H1 (cell line): ENCODE measurements around the gene PLEKHG5. TPM values are rescaled to one million over a fixed set of nuclear protein-coding genes. Genes with fewer than 3 reads are reported as not detected.

Source experiments
- CTCF ChIA-PET: fragments of 300-600 bp; sonication (Branson Sonifier 250); formaldehyde crosslinking; loops from one replicate; lab custom pipeline; 2021; ENCODE audit not compliant: partially characterized antibody; lab: Charles Lee
- POLR2A ChIA-PET: fragments of 300-600 bp; sonication (Branson Sonifier 250); formaldehyde crosslinking; loops from one replicate; lab custom pipeline; 2021; ENCODE audit warnings: inconsistent platforms; ENCODE audit not compliant: partially characterized antibody; lab: Charles Lee
- DNase-seq, 2 experiments: peaks; one replicate each; pipeline versions ENCODE4 v3.0.0 to v3.0.0-alpha.2; 2010 to 2022; ENCODE audit warnings: low spot score in 2 of 2, low read depth in 1 of 2, mixed read lengths in 1 of 2
- FAIRE-seq: peaks from 2 replicates; lab custom pipeline; 2011; peaks lifted over from hg19 to GRCh38; lab: Jason Lieb, UNC
- H2AFZ ChIP-seq: 2 replicates; pipeline ENCODE4 v1.8.1; 2012; ENCODE audit warnings: low read length, inconsistent platforms
- H2AK5ac ChIP-seq: 2 replicates; pipeline ENCODE4 v1.6.1; 2013; ENCODE audit warnings: low read depth, low read length
- H2BK120ac ChIP-seq: replicated peaks from 2 replicates; pipeline ENCODE3; 2013; ENCODE audit warnings: low read depth, low read length, inconsistent platforms
- H2BK12ac ChIP-seq: 2 replicates; pipeline ENCODE4 v1.6.1; 2013; ENCODE audit warnings: low read depth, low read length
- H2BK15ac ChIP-seq: 2 replicates; pipeline ENCODE4 v1.6.1; 2013; ENCODE audit warnings: low read length
- H2BK20ac ChIP-seq: 2 replicates; pipeline ENCODE4 v1.6.1; 2013; ENCODE audit warnings: low read length
- H2BK5ac ChIP-seq: 2 replicates; pipeline ENCODE4 v1.6.1; 2013; ENCODE audit warnings: low read depth, low read length
- H3K14ac ChIP-seq: 2 replicates; pipeline ENCODE4 v1.6.1; 2013; ENCODE audit warnings: inconsistent platforms; ENCODE audit not compliant: insufficient read length
- H3K18ac ChIP-seq: 2 replicates; pipeline ENCODE4 v1.6.1; 2013; ENCODE audit warnings: low read length; ENCODE audit errors: extremely low read depth
- H3K23ac ChIP-seq: 2 replicates; pipeline ENCODE4 v1.6.1; 2013; ENCODE audit warnings: inconsistent platforms; ENCODE audit not compliant: insufficient read length
- H3K23me2 ChIP-seq: 2 replicates; pipeline ENCODE4 v1.6.1; 2013; ENCODE audit warnings: low read depth, low read length
- H3K27ac ChIP-seq: 2 replicates; pipeline ENCODE4 v1.6.1; 2011; ENCODE audit warnings: low read depth, low read length, inconsistent platforms
- H3K27me3 ChIP-seq, 4 experiments: replicated peaks in 1 of 4; 1 replicate in 1 of 4; 2 replicates in 3 of 4; pipeline versions ENCODE4 v1.6.1 to v1.8.1; 2011 to 2013; ENCODE audit warnings: low read length in 3 of 4, mild to moderate bottlenecking in 3 of 4, inconsistent platforms in 2 of 4, mixed read lengths in 2 of 4, moderate library complexity in 1 of 4; ENCODE audit not compliant: control insufficient read depth in 3 of 4, insufficient read depth in 3 of 4; ENCODE audit errors: extremely low read depth in 1 of 4
- H3K36me3 ChIP-seq, 4 experiments: 2 replicates each; pipeline versions ENCODE4 v1.6.1 to v1.8.1; 2011 to 2013; ENCODE audit warnings: mild to moderate bottlenecking in 4 of 4, low read length in 3 of 4, moderate library complexity in 2 of 4, control low read depth in 1 of 4, inconsistent platforms in 1 of 4; ENCODE audit not compliant: insufficient read depth in 4 of 4, control insufficient read depth in 2 of 4
- H3K4ac ChIP-seq: replicated peaks from 2 replicates; pipeline ENCODE3; 2013; ENCODE audit warnings: low read length, low read depth, mixed read lengths, inconsistent platforms; ENCODE audit not compliant: insufficient read length
- H3K4me1 ChIP-seq, 4 experiments: replicated peaks in 1 of 4; 1 replicate in 1 of 4; 2 replicates in 3 of 4; pipeline versions ENCODE4 v1.6.1 to v1.8.1; 2011 to 2013; ENCODE audit warnings: low read length in 3 of 4, inconsistent platforms in 2 of 4, mixed read lengths in 1 of 4; ENCODE audit not compliant: insufficient read depth in 4 of 4, control insufficient read depth in 3 of 4
- H3K4me2 ChIP-seq, 2 experiments: 2 replicates each; pipeline versions ENCODE4 v1.6.1 to v1.8.1; 2011 to 2013; ENCODE audit warnings: low read depth in 2 of 2, low read length in 2 of 2, control low read depth in 1 of 2, inconsistent platforms in 1 of 2, mild to moderate bottlenecking in 1 of 2; ENCODE audit not compliant: insufficient read depth in 1 of 2
- H3K4me3 ChIP-seq, 4 experiments: fragments of 200-600, 300-600 bp in 1 of 4; sonication (generic), shearing (Covaris generic), sonication (Bioruptor Twin) in 1 of 4; 2 replicates each; pipeline versions ENCODE4 v1.5.1 to v1.8.1; 2011 to 2016; ENCODE audit warnings: low read length in 4 of 4, low read depth in 3 of 4, control low read depth in 2 of 4, inconsistent platforms in 2 of 4, mild to moderate bottlenecking in 2 of 4, mixed read lengths in 1 of 4, moderate library complexity in 1 of 4; ENCODE audit not compliant: insufficient read depth in 2 of 4; ENCODE audit errors: extremely low read depth in 1 of 4
- H3K56ac ChIP-seq: replicated peaks from 2 replicates; pipeline ENCODE3; 2013; ENCODE audit warnings: low read depth, mild to moderate bottlenecking, mixed read lengths, low read length, inconsistent platforms; ENCODE audit not compliant: insufficient read length
- H3K79me1 ChIP-seq: 2 replicates; pipeline ENCODE4 v1.6.1; 2013; ENCODE audit warnings: low read depth, low read length, control low read depth
- H3K79me2 ChIP-seq, 2 experiments: 2 replicates each; pipeline versions ENCODE4 v1.6.1 to v1.8.1; 2012 to 2013; ENCODE audit warnings: low read length in 2 of 2, mild to moderate bottlenecking in 2 of 2, inconsistent platforms in 1 of 2; ENCODE audit not compliant: insufficient read depth in 2 of 2, control insufficient read depth in 1 of 2
- H3K9ac ChIP-seq, 4 experiments: replicated peaks in 1 of 4; 1 replicate in 1 of 4; 2 replicates in 3 of 4; pipeline versions ENCODE4 v1.6.1 to v1.8.1; 2011 to 2013; ENCODE audit warnings: low read depth in 3 of 4, low read length in 3 of 4, control low read depth in 2 of 4, mild to moderate bottlenecking in 2 of 4, moderate library complexity in 2 of 4, inconsistent platforms in 1 of 4; ENCODE audit errors: extremely low read depth in 1 of 4
- H3K9me3 ChIP-seq, 2 experiments: 2 replicates each; pipeline versions ENCODE4 v1.6.1 to v1.8.1; 2012 to 2013; ENCODE audit warnings: mild to moderate bottlenecking in 2 of 2, moderate library complexity in 2 of 2, control low read depth in 1 of 2, inconsistent platforms in 1 of 2, low read depth in 1 of 2, low read length in 1 of 2, mixed read lengths in 1 of 2; ENCODE audit not compliant: insufficient read depth in 2 of 2
- H4K20me1 ChIP-seq, 2 experiments: replicated peaks in 1 of 2; 2 replicates each; pipeline versions ENCODE3 to v1.8.1; 2011 to 2013; ENCODE audit warnings: inconsistent platforms in 2 of 2, low read length in 2 of 2, mild to moderate bottlenecking in 1 of 2; ENCODE audit not compliant: insufficient read depth in 2 of 2, control insufficient read depth in 1 of 2
- H4K5ac ChIP-seq: 2 replicates; pipeline ENCODE4 v1.6.1; 2013; ENCODE audit warnings: low read length, low read depth, mixed read lengths, inconsistent platforms; ENCODE audit not compliant: insufficient read length
- H4K8ac ChIP-seq: 2 replicates; pipeline ENCODE4 v1.8.0; 2013; ENCODE audit warnings: mild to moderate bottlenecking, moderate library complexity, low read length, inconsistent platforms; ENCODE audit not compliant: insufficient read depth; ENCODE audit errors: extremely low read depth
- H4K91ac ChIP-seq: replicated peaks from 2 replicates; pipeline ENCODE3; 2013; ENCODE audit warnings: low read length, mixed read lengths, inconsistent platforms; ENCODE audit not compliant: insufficient read length
- CHD1 ChIP-seq: IDR thresholded peaks from 2 replicates; pipeline ENCODE4 v1.6.1; 2012; ENCODE audit warnings: low read depth, low read length, improper control_type of control experiment
- SP4 ChIP-seq: IDR thresholded peaks from 2 replicates; pipeline ENCODE4 v1.6.1; 2012; ENCODE audit warnings: low read length, inconsistent platforms
- SUZ12 ChIP-seq: fragments of 200-600 bp; sonication (generic); IDR thresholded peaks from 2 replicates; pipeline ENCODE4 v1.6.1; 2012; ENCODE audit warnings: mild to moderate bottlenecking, inconsistent platforms, low read length, moderate library complexity, mixed read lengths
- YY1 ChIP-seq: IDR thresholded peaks from 2 replicates; pipeline ENCODE4 v1.6.1; 2011; ENCODE audit warnings: low read depth, mild to moderate bottlenecking, low read length
- WGBS, 2 experiments: shearing (Covaris generic) in 1 of 2; methylation state at CpG; one replicate each; pipeline versions ENCODE4 v1.1.6 to v1.1.7; 2013 to 2015; ENCODE audit warnings: low lambda C conversion rate in 2 of 2, mixed read lengths in 2 of 2, inconsistent platforms in 1 of 2, low coverage in 1 of 2, missing lambda C conversion rate in 1 of 2; ENCODE audit not compliant: insufficient replicate concordance in 2 of 2, insufficient coverage in 1 of 2, insufficient read length in 1 of 2; ENCODE audit errors: extremely low coverage in 1 of 2, missing lambda C conversion rate in 1 of 2; 5-methylcytosine and 5-hydroxymethylcytosine counted together
- polyA plus RNA-seq, 7 experiments: library from polyadenylated mRNA; depleted of rRNA in 3 of 7; stranded (reverse) in 5 of 7; unstranded in 2 of 7; fragments of >200 nt in 5 of 7; fragments of 200-250 nt in 2 of 7; gene quantifications; 1 replicate in 5 of 7; 2 replicates in 1 of 7; 4 replicates in 1 of 7; pipeline versions ENCODE4 v1.2.1 to v1.2.3, GENCODE V29; 2011 to 2013; ENCODE audit warnings: missing spikeins in 2 of 7, mixed read lengths in 2 of 7
- total RNA-seq: library from RNA; stranded (reverse); fragmentation: NEBNext Ultra II Directional; extraction: Animal tissue kit (Norgen Biotek cat#: 25700); gene quantifications from 2 replicates; pipeline ENCODE4 v1.2.1, GENCODE V29; 2021
- TF ChIP-seq, protein P1 (sequence below): IDR thresholded peaks from 2 replicates; pipeline ENCODE4 v1.6.1; 2011; ENCODE audit warnings: low read depth, mild to moderate bottlenecking, low read length; ENCODE audit not compliant: insufficient read depth

The PLEKHG5 gene
- total and polyA plus RNA-seq, 2 of the 8 experiments (the other 6 are each of a cell fraction or from before 2014, with no cell fraction given): 10.4 to 13.8 TPM

DNA sequence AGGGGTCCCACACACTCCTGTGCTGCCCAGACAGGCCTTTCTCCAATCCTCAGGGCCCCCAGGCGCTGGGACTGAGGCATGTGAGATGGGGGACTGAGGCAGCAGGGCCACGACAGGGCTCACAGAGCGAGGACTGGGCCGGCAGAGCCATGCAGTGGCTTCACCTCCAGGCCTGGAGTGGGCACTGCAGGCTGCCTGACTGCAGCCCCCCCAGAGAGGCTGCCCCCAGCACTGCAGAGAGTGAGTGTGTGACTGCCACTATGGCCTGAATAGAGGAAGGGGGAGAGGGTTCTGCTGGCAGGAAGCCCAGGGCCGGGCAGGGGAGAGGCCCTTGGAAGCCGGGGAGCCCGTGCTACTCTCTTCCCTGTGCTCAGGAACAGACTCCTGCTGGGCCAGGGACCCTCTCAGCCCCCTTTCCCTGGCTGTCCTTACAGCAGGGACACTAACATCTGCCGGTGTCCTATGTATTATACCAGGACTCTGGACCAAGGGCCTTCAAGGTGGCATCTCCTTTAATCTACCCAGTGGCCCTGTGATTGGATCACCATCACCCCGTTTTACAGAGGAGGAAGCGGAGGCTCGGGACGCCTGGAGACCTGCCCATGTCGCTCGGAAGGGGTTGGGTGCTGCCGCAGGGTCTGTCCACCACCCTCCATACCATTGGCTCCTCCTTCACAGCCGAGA lies 20.2 kb upstream of the PLEKHG5 start:
- no peaks in the 10 kb centered on the region for H3K79me1 ChIP-seq
- H3K4ac ChIP-seq: no peak overlapping the region
- no peak overlapping the region for H3K56ac ChIP-seq
- no peak overlapping the region for H3K14ac ChIP-seq
- FAIRE-seq (no peak), DNase-seq (no peak)
- no peak overlapping the region; a peak in 1 of 7 replicates for H3K9ac ChIP-seq
- H3K23ac ChIP-seq: no peak overlapping the region
- H3K27ac ChIP-seq: no peak overlapping the region
- peak overlapping the region; percentile 33; the same call in 1 of the 2 replicates for H2BK12ac ChIP-seq
- no peak overlapping the region for H2BK15ac ChIP-seq
- 91% methylated on average over 14 of the region's 16 CpGs; no CpG with 5 or more reads in 1 of the 2 experiments for WGBS, 2 experiments
- no peaks in the 10 kb centered on the region; a peak in 3 of 7 replicates for H3K4me1 ChIP-seq
- POLR2A ChIA-PET: interaction anchor here (1.2 to 2.3 kb wide), 3 partner anchors 12 to 21 kb away, joined by 3 to 7 read pairs (median 4); no protein-coding TSS in a partner anchor
- H3K27me3 ChIP-seq: no peaks in the 10 kb centered on the region
- TF ChIP-seq, protein P1, sequence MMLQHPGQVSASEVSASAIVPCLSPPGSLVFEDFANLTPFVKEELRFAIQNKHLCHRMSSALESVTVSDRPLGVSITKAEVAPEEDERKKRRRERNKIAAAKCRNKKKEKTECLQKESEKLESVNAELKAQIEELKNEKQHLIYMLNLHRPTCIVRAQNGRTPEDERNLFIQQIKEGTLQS: no peak
- TF ChIP-seq CHD1 (no peak), YY1 (no peak), SP4 (no peak), SUZ12 (no peak)
- no peak overlapping the region for H2BK120ac ChIP-seq
- H2AFZ ChIP-seq: no peak overlapping the region
- CTCF ChIA-PET: interaction anchor here (0.6 to 4.2 kb wide), 11 partner anchors 8 to 98 kb away, joined by 3 to 19 read pairs (median 5); no protein-coding TSS in a partner anchor
- no peaks in the 10 kb centered on the region for H3K23me2 ChIP-seq
- no peaks in the 10 kb centered on the region for H3K9me3 ChIP-seq
- no peak overlapping the region for H3K4me2 ChIP-seq
- H3K4me3 ChIP-seq: no peak overlapping the region
- H4K20me1 ChIP-seq: no peaks in the 10 kb centered on the region
- no peak overlapping the region for H3K18ac ChIP-seq
- H4K8ac ChIP-seq: no peak overlapping the region
- no peaks in the 10 kb centered on the region for H3K79me2 ChIP-seq
- no peak overlapping the region for H2BK20ac ChIP-seq
- 0 out of 2 replicates have a peak overlapping the region, but pooled peaks have one; percentile 53 for H2AK5ac ChIP-seq
- H2BK5ac ChIP-seq: no peak overlapping the region
- H4K91ac ChIP-seq: no peak overlapping the region
- no peak overlapping the region for H4K5ac ChIP-seq
- no peaks in the 10 kb centered on the region for H3K36me3 ChIP-seq
